Muscle layer of colon (tissue), 2 donors: ENCODE measurements around the gene GRIP2.

Experiments used
- H3K27ac ChIP-seq: one replicate; pipeline ENCODE4 v1.7.0; 2013; ENCODE audit warnings: low read depth, mild to moderate bottlenecking, low read length, moderate library complexity
- H3K27me3 ChIP-seq, 2 donors: one replicate each; pipeline ENCODE4 v1.7.0; 2013; ENCODE audit warnings: low read length in 2 of 2, mild to moderate bottlenecking in 2 of 2; ENCODE audit not compliant: insufficient read depth in 2 of 2, control insufficient read depth in 1 of 2
- H3K36me3 ChIP-seq: one replicate; pipeline ENCODE4 v1.7.0; 2013; ENCODE audit warnings: mild to moderate bottlenecking, low read length; ENCODE audit not compliant: insufficient read depth
- H3K4me1 ChIP-seq: one replicate; pipeline ENCODE4 v1.7.0; 2013; ENCODE audit warnings: mild to moderate bottlenecking, low read length; ENCODE audit not compliant: insufficient read depth
- H3K4me3 ChIP-seq, 2 donors: one replicate each; pipeline ENCODE4 v1.7.0; 2013; ENCODE audit warnings: low read length in 2 of 2, low read depth in 1 of 2, mild to moderate bottlenecking in 1 of 2, moderate library complexity in 1 of 2
- H3K9ac ChIP-seq: one replicate; pipeline ENCODE4 v1.7.0; 2013; ENCODE audit warnings: low read length
- H3K9me3 ChIP-seq: one replicate; pipeline ENCODE4 v1.7.0; 2013; ENCODE audit warnings: mild to moderate bottlenecking, low read length
- donor health status: abdominal sarcoma.
- donor health status: Adenocarcinoma of cecum.

Gene GRIP2

DNA sequence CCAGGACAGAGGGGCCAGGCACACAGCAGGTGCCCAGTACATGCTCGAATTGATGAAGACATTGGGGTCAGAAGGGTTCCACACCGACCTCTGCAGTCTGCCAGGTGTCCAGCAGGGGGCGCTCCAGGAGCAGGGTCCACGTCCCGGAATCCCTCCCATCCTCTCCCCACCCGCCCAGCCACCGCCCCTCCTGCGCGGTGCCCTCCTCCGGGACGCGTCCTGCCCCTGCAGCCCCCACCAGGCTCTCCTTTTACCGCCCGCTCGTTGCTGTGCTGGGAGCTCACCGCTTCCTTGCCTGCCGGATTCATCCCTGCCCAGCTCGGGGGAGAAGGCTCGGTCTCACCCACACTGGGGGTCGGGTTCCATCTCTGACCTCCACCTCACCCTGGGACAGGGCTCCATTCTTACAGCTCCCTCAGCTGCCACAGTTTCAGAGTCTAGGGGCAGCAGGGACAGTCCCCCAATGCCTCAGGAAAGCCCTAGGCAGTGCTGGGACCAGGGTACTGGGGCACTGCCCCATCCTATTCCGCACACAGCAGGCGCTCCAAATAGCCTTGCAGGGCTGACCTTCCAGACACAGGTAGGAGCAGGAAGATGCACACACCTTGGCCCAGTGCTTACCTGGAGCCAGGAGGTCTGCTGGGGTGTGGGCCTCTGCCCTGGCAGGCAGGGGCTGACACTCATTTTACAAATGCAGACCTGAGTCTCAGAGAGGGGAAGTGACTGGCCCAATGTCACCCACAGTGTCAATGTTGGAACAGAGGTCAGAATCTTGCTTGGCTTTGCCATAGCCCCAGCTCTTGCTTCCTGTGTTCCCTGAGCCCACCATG is 31.0 kb downstream of the GRIP2 start:
- Histone ChIP-seq H3K27ac (no peak overlapping the region), H3K4me3 (no peak overlapping the region), H3K9ac (no peak overlapping the region), H3K27me3 (no peaks in the 10 kb centered on the region), H3K36me3 (no peaks in the 10 kb centered on the region), H3K9me3 (no peaks in the 10 kb centered on the region), H3K4me1 (no peaks in the 10 kb centered on the region)

DNA sequence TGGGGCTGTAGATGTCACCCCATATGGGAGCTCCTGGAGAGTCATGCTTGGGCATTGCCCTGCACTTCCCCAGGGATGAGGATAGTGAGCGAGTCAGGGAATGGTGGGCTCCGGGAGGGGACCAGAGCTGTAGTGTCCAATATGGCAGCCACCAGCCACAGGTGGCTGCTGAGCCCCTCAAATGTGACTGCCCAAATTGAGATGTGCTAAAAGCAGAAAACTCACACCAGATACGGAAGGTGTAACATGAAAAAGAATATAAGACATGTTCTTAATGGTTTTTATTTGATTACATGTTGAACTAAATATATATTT is 31.7 kb downstream of the GRIP2 start:
- no peaks in the 10 kb centered on the region for H3K4me1 ChIP-seq
- no peak overlapping the region for H3K4me3 ChIP-seq
- no peaks in the 10 kb centered on the region for H3K9me3 ChIP-seq
- no peaks in the 10 kb centered on the region for H3K27me3 ChIP-seq
- H3K27ac ChIP-seq: no peak overlapping the region
- no peaks in the 10 kb centered on the region for H3K36me3 ChIP-seq
- no peak overlapping the region for H3K9ac ChIP-seq

DNA sequence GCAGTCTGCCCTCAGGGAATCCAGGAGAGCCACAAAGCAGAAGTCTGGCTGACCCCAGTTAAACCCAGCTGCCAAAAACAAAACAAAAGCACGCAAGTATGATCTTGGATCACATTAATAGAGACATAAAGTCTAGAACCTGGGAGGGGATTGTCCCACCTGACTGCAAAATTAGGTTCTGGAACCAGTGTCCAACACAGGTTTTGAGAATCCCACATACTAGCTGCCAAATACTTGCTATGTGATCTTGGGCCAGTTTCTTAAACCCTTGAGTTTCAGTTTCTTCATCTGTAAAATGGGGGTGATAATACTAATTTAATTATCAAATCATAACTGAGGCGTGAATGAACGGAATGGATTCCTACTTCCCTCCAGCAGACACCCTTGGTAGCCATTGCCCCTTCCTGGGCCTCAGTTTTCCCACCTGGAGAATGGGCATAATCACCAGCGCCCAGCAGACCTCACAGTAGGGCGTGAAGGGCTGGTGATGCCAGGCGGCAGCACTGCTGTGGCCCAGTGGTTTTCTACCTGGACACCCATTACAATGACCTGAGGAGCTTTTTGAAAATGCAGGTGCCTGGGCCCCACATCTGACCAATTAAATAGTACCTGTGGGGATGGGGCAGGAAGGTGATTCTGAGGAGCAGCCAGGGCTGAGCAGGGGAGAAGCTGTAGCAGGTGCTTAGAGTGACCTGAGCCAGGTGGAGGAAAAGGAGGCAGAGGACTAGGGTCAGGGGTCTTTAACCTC is 32.2 kb downstream of the GRIP2 start:
- Histone ChIP-seq H3K4me1 (no peaks in the 10 kb centered on the region), H3K4me3 (no peak overlapping the region), H3K27me3 (no peaks in the 10 kb centered on the region), H3K9ac (no peak overlapping the region), H3K27ac (no peak overlapping the region), H3K9me3 (no peaks in the 10 kb centered on the region), H3K36me3 (no peaks in the 10 kb centered on the region)

DNA sequence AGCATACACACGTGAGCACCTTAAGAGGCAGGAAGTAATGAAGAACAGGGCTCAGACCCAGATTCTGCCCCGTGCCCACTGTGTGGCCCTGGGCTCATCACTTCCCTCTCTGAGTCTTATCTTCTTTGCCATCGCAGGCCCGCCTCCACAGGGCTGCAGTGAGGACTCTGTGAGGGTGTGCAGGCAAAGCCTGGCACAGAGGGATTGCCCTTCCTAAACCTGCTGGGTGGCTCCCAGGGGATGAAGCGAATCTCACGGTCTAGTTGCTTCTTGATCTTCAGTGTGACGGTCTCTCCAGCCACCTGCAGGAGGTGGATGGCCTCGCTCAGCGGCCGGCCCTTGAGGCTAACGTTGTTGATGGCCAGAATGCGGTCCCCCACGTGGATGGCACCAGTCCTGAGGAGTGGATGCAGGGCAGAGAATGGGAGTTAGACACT is 32.8 kb downstream of the GRIP2 start:
- Histone ChIP-seq H3K36me3 (no peaks in the 10 kb centered on the region), H3K4me3 (no peak overlapping the region), H3K9ac (no peak overlapping the region), H3K27ac (no peak overlapping the region), H3K4me1 (no peaks in the 10 kb centered on the region), H3K9me3 (no peaks in the 10 kb centered on the region), H3K27me3 (no peaks in the 10 kb centered on the region)

DNA sequence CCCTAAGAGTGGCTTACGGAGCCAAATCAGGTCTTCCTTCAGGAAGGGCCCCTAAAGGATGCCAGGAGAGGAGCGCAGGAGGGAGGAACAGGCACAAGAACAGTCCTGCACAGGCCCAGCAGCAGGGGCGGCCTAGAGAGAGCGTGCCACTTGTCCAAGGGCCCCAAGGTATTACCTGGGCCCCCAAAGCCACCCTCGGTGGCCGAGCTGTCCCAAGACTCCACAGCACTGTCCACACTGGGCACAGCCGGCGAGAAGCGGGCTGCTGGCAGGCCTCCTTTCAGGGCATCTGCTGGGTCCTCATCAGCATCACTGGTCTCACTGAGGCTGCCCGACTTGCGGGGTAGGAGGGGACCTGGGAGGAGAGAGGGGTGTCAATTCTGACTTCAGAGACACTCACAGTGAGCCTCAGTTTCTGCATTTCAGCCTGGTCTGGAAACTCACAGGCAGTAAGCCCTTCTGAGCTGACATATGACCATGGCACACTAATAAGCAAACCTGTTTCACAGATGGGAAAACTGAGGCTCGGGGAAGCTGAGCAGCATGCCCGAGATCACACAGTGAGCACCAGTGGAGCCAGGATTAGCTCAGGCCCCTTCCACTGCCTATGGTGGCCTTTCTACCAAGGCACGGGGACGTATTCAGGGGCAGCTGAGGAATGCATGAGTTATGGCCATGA is 33.4 kb downstream of the GRIP2 start:
- Histone ChIP-seq H3K27me3 (no peaks in the 10 kb centered on the region), H3K9me3 (no peaks in the 10 kb centered on the region), H3K36me3 (no peaks in the 10 kb centered on the region), H3K27ac (no peak overlapping the region), H3K4me3 (no peak overlapping the region), H3K4me1 (no peaks in the 10 kb centered on the region), H3K9ac (no peak overlapping the region)

DNA sequence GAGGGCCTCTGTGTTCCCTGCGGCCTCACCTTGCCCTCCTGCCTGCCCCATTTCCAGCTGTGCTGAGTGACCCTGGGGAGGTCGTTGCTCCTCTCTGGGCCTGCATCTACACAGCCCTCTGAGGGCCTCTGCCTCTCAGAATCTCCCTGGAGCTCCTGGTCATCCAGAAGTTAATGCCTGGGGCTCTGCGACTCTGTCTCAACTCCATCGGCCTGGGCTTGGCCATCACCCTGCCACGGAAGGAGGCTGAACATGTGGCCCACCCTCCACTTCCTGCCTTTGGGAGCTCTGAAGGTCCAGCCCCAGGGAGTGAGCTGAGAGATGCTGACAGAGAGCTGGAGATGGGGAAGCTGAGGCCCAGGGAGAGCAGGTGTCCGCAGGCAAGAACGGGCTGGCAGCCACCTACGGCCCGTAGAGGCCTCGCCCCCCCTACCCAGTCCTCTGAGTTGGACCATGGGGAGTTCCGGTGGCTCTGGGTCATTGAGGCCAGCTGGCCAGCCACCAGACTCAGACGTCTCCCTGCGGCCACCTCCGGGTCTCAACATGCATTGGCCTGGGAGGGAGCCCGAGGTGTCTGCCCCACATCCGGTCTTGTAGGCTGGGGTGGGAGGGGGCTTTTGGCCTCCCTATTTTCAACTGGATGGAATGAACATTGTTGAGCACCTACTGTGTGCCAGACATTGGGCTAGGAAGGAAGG is 34.2 kb downstream of the GRIP2 start:
- Histone ChIP-seq H3K4me3 (no peak overlapping the region), H3K9me3 (no peaks in the 10 kb centered on the region), H3K9ac (no peak overlapping the region), H3K27me3 (no peaks in the 10 kb centered on the region), H3K36me3 (no peaks in the 10 kb centered on the region), H3K27ac (no peak overlapping the region), H3K4me1 (no peaks in the 10 kb centered on the region)

DNA sequence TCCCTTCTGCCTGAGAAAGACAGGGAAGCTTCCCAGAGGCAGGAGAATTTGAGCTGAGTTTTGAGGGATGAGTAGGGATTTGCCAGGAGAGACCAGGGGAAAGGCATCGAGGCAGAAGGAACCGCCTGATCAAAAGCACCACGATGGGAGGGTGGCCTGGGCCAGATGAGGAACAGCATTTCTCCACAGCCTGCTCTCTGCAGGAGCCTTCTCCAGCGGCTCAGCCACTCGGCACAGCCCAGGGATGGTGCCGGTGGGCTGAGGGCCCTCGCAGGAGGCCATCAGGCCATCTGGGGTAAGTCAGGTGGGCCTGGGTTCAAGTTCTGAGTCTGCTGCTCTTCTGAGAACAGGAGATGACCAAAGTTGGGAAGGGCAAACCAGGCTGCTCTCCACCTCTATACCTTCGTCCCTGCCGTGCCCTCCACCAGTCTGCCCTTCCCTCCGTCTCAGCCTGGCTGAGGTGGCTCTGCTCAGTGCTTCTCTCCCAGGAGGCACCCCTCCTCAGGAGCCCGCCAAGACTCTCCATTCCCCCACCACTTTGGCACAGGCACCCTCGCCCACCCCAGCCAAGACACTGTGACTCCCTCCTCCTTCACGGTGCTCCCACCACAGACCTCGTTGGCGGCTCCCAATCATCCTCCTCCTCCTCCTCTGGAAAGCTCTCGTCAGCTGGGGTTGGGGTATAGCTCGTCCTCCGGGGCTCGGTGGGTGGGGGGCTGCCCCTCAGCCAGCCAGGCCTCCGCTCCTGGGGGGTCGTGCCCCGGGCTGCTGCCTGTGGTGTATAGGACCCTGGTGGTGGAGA is 34.9 kb downstream of the GRIP2 start:
- no peaks in the 10 kb centered on the region for H3K4me1 ChIP-seq

DNA sequence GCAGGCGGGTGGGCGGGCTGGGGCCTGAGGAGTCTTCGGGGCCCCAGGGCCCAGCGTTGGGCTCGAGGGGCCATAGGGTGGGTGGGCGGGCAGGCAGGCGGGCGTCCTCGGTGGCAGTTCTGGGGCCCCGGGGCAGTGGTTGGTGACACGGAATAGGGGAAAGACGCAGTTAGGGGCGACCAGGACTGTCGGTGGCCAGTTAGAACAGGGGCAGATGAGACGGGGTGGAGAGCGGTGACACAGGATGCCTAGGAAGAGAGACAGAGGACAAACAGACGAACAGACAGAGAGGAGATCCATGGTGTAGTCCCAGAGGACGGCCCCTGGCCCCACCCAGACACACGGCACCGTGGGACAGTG is 36.5 kb downstream of the GRIP2 start:
- no peaks in the 10 kb centered on the region for H3K27me3 ChIP-seq
- no peak overlapping the region for H3K27ac ChIP-seq
- no peaks in the 10 kb centered on the region for H3K36me3 ChIP-seq
- H3K9ac ChIP-seq: no peak overlapping the region
- no peaks in the 10 kb centered on the region for H3K9me3 ChIP-seq
- no peak overlapping the region for H3K4me3 ChIP-seq
- no peaks in the 10 kb centered on the region for H3K4me1 ChIP-seq

More for the DNA sequence above, 34.9 kb downstream of the GRIP2 start:
- Histone ChIP-seq H3K36me3 (no peaks in the 10 kb centered on the region), H3K27me3 (no peaks in the 10 kb centered on the region), H3K27ac (no peak overlapping the region), H3K4me3 (no peak overlapping the region), H3K9ac (no peak overlapping the region), H3K9me3 (no peaks in the 10 kb centered on the region)

DNA sequence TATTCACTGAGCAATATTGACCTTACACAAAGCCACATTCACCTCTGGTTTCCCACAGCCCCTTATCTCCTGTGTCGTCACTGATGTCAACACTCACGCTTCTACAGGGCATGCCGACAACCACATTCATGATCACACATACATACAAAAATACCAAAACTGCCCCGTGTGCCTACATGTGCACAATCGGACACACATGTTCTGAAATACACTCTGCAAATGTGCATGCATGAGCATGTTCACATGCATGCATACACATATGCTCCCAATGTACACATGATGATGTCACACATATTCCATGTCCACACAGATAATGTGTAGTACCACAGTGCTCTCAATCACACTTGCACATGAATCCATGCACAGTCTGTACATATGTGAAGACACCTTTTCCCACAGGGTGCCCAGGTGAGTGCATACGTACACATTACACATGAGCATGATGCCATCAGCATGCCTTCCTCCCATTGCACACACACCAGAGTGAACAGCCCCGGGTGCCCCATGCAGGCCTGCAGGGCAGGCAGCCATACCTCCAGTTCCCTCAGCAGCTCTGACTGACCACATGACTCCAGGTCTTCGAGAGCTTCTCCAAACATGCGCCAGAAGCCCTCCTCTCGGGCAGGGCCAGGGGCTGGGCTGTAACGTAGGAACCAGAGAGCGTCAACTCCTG is 37.0 kb downstream of the GRIP2 start:
- no peaks in the 10 kb centered on the region for H3K4me1 ChIP-seq
- no peaks in the 10 kb centered on the region for H3K27me3 ChIP-seq
- H3K9me3 ChIP-seq: no peaks in the 10 kb centered on the region
- H3K9ac ChIP-seq: no peak overlapping the region
- no peak overlapping the region for H3K27ac ChIP-seq
- H3K4me3 ChIP-seq: no peak overlapping the region
- no peaks in the 10 kb centered on the region for H3K36me3 ChIP-seq

DNA sequence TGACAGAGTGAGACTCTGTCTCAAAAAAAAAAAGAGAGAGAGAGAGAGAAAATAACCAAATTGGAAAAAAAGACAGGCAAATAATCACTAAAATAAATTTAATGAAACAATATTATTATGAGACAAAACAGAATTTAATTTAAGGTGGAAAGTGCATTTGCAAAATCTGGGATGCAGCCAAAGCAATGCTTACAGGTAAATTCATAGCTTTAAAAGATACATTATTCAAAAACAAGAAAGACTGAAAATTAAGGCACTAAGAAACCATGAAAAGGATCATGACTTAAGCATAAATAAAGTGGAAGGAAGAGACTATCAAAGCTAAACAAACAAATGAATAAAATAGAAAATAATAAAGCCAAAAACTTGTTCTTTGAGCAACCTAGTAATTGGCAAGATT is 37.7 kb downstream of the GRIP2 start:
- Histone ChIP-seq H3K9me3 (no peaks in the 10 kb centered on the region), H3K36me3 (no peaks in the 10 kb centered on the region), H3K4me3 (no peak overlapping the region), H3K4me1 (no peaks in the 10 kb centered on the region), H3K27me3 (no peaks in the 10 kb centered on the region), H3K9ac (no peak overlapping the region), H3K27ac (no peak overlapping the region)
